ENCODE results near the gene GIMAP8.

The GIMAP8 gene

DNA sequence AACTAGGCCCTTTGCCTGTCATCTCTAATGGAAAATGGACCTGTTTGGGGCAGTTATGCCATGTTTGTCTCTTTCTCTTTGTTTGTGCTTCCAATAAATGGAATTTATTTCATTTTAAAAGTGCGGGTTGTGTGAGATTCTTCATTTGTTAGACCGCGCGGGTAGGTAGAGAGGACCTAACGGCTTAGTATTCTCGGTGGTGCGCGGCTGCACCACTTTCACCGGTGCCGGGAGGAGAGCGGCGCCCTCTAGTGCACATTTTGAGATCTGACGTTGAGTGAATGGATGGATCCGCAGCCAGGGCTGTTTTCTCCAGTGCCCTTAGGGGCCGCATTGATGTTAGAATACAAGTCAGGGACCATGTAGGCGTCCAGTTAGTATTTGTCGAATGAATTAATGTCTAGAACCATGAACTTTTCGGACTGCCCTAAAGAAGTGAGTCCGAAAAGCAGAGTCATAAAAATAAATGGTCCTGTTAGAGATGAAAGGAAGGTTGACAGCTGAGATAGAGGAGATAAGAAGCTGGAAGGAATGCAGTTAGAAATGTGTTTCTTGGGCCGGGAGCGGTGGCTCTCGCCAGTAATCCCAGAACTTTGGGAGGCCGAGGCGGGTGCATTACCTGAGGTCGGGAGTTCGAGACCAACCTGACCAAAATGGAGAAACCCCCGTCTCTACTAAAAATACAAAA, 29.3 kb upstream of the GIMAP8 start:
- Histone ChIP-seq H3K36me3 (ENCODE audit: insufficient read depth) (no peaks in the 10 kb centered on the region), H3K9ac (no peak overlapping the region), H3K4me1 (ENCODE audit: low read depth, poor library complexity, severe bottlenecking) (peaks cover 48% of the 10 kb centered on the region), H3K4me3 (IDR thresholded peaks at IDR 0.05; ENCODE audit: insufficient read depth, low read depth, low read length) (no peak overlapping the region), H2AFZ (ENCODE audit: low read depth) (peak overlapping the region; percentile 59), H3K4me2 (peak overlapping the region; percentile 70), H3K27me3 (ENCODE audit: insufficient read depth, low read depth) (no peaks in the 10 kb centered on the region), H4K20me1 (ENCODE audit: insufficient read depth) (no peaks in the 10 kb centered on the region), H3K79me2 (ENCODE audit: insufficient read depth, low read depth) (no peaks in the 10 kb centered on the region), H3K27ac (no peak overlapping the region)
- TF ChIP-seq, protein P1, sequence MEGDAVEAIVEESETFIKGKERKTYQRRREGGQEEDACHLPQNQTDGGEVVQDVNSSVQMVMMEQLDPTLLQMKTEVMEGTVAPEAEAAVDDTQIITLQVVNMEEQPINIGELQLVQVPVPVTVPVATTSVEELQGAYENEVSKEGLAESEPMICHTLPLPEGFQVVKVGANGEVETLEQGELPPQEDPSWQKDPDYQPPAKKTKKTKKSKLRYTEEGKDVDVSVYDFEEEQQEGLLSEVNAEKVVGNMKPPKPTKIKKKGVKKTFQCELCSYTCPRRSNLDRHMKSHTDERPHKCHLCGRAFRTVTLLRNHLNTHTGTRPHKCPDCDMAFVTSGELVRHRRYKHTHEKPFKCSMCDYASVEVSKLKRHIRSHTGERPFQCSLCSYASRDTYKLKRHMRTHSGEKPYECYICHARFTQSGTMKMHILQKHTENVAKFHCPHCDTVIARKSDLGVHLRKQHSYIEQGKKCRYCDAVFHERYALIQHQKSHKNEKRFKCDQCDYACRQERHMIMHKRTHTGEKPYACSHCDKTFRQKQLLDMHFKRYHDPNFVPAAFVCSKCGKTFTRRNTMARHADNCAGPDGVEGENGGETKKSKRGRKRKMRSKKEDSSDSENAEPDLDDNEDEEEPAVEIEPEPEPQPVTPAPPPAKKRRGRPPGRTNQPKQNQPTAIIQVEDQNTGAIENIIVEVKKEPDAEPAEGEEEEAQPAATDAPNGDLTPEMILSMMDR (conservative IDR thresholded peaks at IDR 0.05; ENCODE audit: low read depth, low read length): peak; percentile 98

DNA sequence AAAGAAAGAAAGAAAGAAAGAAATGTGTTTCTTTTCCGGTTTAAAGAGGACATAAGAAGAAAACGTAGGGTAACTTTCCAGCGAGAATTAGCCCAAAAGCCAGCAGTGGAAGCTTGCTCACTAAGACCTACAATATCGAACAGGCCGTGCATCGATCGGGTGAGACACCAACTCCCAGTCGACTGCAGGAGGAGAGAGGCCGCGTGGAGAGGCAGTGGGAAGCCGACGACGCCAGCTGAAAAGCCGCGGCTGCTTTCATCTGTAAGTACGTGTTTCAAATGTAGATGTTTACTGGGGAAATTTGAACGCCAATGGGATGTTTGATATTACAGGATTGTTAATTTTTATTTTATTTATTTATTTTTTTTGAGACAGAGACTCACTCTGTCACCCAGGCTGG, 28.6 kb upstream of the GIMAP8 start:
- Histone ChIP-seq H3K4me2 (no peak overlapping the region), H3K27ac (no peak overlapping the region), H3K4me1 (ENCODE audit: low read depth, poor library complexity, severe bottlenecking) (peaks cover 41% of the 10 kb centered on the region), H4K20me1 (ENCODE audit: insufficient read depth) (no peaks in the 10 kb centered on the region), H3K36me3 (ENCODE audit: insufficient read depth) (no peaks in the 10 kb centered on the region), H3K27me3 (ENCODE audit: insufficient read depth, low read depth) (no peaks in the 10 kb centered on the region), H3K9ac (no peak overlapping the region), H3K4me3 (IDR thresholded peaks at IDR 0.05; ENCODE audit: insufficient read depth, low read depth, low read length) (no peak overlapping the region), H2AFZ (ENCODE audit: low read depth) (no peak overlapping the region), H3K79me2 (ENCODE audit: insufficient read depth, low read depth) (no peaks in the 10 kb centered on the region)
- TF ChIP-seq, protein P1 (conservative IDR thresholded peaks at IDR 0.05; ENCODE audit: low read depth, low read length): no peak

DNA sequence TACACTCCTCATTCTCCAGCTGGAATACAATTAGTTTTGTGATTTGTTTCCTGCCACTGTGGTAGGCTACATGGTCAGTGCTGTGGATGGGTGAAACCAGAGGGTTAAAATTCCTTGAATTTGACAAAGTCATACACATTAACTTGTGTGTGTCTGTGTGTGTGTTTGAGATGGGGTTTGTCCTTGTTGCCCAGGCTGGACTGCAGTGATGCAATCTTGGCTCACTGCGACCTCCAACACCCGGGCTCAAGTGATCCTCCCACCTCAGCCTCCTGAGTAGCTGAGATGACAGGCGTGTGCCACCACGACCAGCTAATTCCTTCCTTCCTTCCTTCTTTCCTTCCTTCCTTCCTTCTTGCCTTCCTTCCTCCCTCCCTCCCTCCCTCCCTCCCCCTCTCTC, 24.8 kb upstream of the GIMAP8 start:
- H3K4me2 ChIP-seq: no peak overlapping the region
- H3K9ac ChIP-seq: no peak overlapping the region
- peaks cover 39% of the 10 kb centered on the region for H3K4me1 ChIP-seq (ENCODE audit: low read depth, poor library complexity, severe bottlenecking)
- no peaks in the 10 kb centered on the region for H3K79me2 ChIP-seq (ENCODE audit: insufficient read depth, low read depth)
- H2AFZ ChIP-seq (ENCODE audit: low read depth): no peak overlapping the region
- no peaks in the 10 kb centered on the region for H3K36me3 ChIP-seq (ENCODE audit: insufficient read depth)
- H4K20me1 ChIP-seq (ENCODE audit: insufficient read depth): no peaks in the 10 kb centered on the region
- no peak overlapping the region for H3K4me3 ChIP-seq (IDR thresholded peaks at IDR 0.05; ENCODE audit: insufficient read depth, low read depth, low read length)
- TF ChIP-seq, protein P1 (conservative IDR thresholded peaks at IDR 0.05; ENCODE audit: low read depth, low read length): no peak
- no peaks in the 10 kb centered on the region for H3K27me3 ChIP-seq (ENCODE audit: insufficient read depth, low read depth)
- no peak overlapping the region for H3K27ac ChIP-seq

DNA sequence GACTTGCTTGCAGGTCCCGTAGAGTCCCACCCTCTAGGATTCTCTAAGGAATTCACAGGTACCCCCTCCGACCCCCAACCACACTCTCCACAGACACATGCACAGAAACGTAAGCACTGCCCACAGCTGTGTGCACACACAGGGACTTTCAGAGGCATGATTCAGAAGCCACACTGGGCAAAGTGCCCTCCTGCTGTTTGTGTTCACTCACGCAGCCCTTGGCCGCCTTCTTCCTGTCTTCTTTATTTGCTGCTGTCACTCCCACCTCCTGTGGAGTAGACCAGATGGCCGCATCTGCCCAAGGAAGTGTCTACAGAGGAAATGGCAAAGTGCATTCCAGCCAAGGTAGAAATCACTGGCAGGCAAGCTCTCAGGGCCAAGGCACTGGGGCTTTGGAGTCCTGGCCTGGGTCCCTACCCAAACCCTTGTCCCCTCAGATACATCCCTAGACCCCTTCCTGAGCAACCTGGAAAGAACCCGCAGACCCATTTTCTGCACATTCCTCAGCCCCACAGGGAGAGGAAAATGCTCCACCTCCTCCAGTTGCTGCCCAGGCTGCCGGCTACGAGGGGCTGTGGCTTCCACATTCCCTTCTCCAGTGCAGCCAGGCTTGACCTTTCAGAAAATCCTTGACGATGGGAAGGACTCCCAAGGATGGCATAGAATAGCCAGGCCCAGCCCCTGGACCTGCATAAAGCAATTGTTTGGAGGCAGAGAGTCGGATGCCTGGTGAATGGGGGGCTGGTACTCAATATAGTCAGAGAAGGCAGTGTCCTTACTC, 21.6 kb upstream of the GIMAP8 start:
- peak overlapping the region; percentile 61 for H2AFZ ChIP-seq (ENCODE audit: low read depth)

More for the DNA sequence above, 21.6 kb upstream of the GIMAP8 start:
- Histone ChIP-seq H3K79me2 (ENCODE audit: insufficient read depth, low read depth) (no peaks in the 10 kb centered on the region), H3K4me1 (ENCODE audit: low read depth, poor library complexity, severe bottlenecking) (peaks cover 56% of the 10 kb centered on the region), H3K4me2 (peak overlapping the region; percentile 92), H3K9ac (peak overlapping the region; percentile 30), H3K4me3 (IDR thresholded peaks at IDR 0.05; ENCODE audit: insufficient read depth, low read depth, low read length) (no peak overlapping the region), H3K36me3 (ENCODE audit: insufficient read depth) (no peaks in the 10 kb centered on the region), H3K27ac (peak overlapping the region; percentile 77), H3K27me3 (ENCODE audit: insufficient read depth, low read depth) (no peaks in the 10 kb centered on the region), H4K20me1 (ENCODE audit: insufficient read depth) (no peaks in the 10 kb centered on the region)
- TF ChIP-seq, protein P1 (conservative IDR thresholded peaks at IDR 0.05; ENCODE audit: low read depth, low read length): no peak

All from KMS-11 (cell line).